GM19324 (cell line): ENCODE data around the gene WDR5.

Source experiments
- ATAC-seq: cut with Tn5 transposase; IDR thresholded peaks from one replicate; pipeline ENCODE4 v1.9.1; 2021; ENCODE audit warnings: mild to moderate bottlenecking, moderate library complexity; ENCODE audit not compliant: unreplicated experiment, low FRiP score

Gene WDR5

GRCh38 chr9:134185536-134186011 lies 49.7 kb downstream of the WDR5 start:
- no peak for ATAC-seq

- no peak for ATAC-seq
Observed at GRCh38 chr9:134186471-134187109, 50.7 kb downstream of the WDR5 start.

- ATAC-seq: no peak
Observed at GRCh38 chr9:134187110-134187531, 51.2 kb downstream of the WDR5 start.

- no peak for ATAC-seq
Observed at GRCh38 chr9:134187891-134188385, 52.1 kb downstream of the WDR5 start.

DNA sequence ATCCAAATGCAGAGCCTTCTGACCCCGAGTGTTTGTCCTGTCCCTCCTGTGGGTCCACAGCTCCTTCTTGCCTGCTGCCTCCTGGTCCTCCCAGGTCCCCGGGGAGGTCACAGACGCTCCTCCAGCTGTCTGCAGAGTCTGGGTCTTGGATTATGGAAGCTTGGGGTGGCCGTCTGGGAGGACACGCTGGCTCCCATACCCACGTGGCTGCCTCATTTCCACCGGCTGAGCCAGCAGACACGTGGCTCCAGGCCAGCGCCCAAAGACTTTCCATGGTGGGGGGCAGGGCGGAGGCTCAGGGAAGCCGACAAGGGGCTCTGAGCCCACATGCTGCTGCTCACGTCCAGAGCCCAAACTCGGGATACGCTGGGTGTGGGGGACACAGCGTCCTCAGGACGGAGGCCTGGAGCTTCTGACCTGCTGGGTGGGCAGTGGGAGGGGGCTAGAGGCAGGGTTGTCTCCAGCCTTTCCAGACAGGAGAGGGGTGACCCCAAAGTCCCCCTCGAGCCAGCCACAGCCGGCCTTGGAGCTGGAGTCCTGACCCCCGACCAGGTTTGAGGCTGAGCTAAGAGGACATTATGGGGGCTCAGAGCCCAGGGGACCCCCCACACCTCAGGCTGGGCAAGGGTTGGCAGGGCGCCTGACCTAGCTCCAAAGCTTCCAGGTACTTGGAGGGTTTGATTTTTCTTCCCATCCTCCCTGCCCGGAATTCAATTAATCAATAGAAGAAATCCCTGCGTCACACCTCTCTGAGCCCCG lies 52.7 kb downstream of the WDR5 start:
- ATAC-seq: no peak

- no peak for ATAC-seq
Observed at GRCh38 chr9:134189145-134189469, 53.2 kb downstream of the WDR5 start.

GRCh38 chr9:134189470-134190231 lies 53.8 kb downstream of the WDR5 start:
- no peak for ATAC-seq

DNA sequence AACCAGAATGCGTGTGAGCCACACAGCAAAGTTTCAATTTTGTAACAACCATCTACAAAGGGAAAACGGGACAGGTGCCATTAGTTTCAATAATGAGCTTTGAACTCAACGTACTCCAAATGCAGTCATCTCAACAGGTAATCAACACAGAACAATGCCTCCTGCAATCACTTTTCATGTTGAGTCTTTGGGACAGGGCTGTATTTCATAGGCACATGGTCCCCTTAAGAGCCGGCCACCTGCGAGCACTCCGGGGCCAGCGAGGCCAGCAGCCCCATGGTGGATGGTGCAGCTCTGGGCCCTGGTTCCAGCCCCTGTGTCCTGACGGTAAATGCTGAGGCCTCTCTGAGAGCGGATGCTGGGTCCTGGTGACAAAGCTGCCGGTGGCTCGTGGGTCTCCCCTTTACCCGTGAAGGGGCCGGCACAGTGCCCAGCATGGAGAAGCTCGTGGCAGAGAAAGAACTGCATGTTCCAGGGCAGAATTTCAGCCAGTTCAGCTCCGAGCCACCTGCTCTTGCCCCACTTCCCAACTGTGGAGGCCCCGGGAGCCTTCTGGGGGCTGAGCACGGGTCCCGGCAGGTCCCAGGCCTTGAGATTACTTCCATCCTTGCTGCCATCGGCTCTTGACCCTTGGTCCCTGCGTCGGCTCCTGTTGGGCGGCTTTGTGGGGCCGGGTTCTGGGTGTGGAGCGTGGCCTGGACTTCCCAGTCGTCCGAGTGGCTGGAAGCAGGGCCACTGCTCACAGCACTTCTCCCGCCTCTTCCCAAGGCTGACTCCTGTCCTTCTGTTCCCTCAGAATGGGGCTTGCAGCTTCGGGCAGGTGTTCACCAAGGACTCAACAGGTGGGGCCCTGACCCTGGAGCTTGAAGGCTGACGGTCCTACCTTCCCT lies 54.6 kb downstream of the WDR5 start:
- no peak for ATAC-seq

GRCh38 chr9:134191455-134192209 lies 55.8 kb downstream of the WDR5 start:
- no peak for ATAC-seq

GRCh38 chr9:134192311-134192950 lies 56.5 kb downstream of the WDR5 start:
- no peak for ATAC-seq

- no peak for ATAC-seq
Observed at GRCh38 chr9:134192951-134193731, 57.3 kb downstream of the WDR5 start.

DNA sequence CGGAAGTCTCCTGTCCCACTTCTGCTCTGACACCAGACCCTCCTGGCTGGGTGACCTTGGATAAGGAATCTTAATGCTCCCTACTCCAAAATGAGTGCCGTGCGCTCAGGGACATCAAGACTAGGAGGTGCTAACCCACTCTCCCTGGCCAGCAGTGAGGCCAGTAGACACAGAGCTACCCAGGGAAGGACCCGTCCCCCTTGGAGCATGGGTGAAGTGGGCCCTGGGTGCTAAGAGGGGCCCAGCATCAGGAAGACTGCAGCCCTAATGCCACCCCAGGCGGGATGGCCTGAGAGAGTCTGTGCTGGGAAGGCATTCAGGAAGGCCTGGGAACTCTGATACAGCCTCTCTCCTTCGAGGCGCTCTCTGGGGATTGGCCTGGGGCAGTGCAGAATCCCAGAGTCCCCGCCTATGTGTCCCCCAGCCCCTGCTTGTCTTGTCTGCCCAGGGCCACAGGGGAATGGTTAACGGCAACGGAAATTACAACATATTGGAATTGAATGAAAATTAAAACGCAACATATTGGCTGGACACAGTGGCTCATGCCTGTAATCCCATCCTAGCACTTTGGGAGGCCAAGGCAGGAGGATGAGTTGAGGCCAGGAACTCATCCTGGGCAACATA lies 58.1 kb downstream of the WDR5 start:
- ATAC-seq: no peak

DNA sequence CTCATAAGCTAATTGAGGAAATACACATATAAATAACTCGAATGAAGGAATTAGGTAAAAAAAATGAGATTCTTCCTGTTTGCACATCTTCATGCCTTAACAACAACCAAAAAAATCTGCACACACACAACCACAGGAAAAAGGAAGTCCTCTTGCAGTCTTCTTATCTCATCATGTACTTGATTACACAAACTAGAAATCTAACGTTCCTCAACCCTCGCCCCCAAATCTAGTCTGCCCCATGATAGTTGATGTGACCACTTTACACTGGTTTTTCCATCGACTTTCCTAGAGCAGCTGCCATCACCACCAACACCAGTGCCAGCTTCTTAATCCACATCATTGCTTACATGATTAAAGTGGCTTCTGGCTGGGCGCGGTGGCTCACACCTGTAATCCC lies 59.7 kb downstream of the WDR5 start:
- ATAC-seq: no peak

- ATAC-seq: no peak
Observed at GRCh38 chr9:134196911-134197310, 61.0 kb downstream of the WDR5 start.

DNA sequence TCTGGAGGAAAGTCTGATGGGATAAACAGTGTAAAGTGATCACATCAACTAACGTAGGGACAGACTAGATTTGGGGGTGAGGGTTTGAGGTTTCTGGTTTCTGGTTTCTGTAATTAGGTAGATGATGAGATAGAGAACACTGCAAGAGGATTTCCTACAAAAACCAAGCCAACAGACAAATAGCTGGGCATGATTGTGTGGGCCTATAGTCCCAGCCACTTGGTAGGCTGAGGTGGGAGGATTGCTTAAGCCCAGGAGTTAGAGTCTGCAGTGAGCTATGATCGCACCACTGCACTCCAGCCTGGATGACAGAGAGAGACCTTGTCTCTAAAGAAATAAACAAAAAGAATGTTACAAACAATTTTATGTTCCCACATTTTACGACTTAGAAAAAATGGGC lies 62.9 kb downstream of the WDR5 start:
- no peak for ATAC-seq

GRCh38 chr9:134200730-134201129 lies 64.8 kb downstream of the WDR5 start:
- ATAC-seq: no peak

DNA sequence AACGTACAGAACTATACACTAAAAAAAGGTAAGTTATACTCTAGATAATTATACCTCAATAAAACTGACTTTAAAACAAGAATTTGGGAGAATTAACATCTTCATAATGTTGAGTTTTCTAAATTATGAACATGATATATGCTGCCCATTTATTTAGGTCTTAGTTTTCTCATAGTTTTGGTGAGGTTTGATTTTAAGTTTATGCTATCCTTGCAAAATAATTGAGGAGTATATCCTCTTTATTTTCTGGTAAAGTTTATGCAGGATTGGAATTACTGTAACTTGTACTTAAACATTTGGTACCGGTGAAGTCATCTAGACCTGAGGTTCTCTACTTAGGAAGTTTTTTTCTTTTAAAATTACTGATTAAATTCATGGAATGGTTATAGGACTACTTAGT lies 67.3 kb downstream of the WDR5 start:
- ATAC-seq: no peak

- ATAC-seq: no peak
Observed at GRCh38 chr9:134204041-134204440, 68.2 kb downstream of the WDR5 start.
